Ishikawa (cell line): ENCODE results near the gene GLP1R.

ENCODE experiments used
- CEBPB ChIP-seq: IDR thresholded peaks from 2 replicates; pipeline ENCODE4 v1.6.1; 2012
- CREB1 ChIP-seq: IDR thresholded peaks from 2 replicates; pipeline ENCODE4 v1.6.1; 2012; ENCODE audit warnings: low read depth
- EGR1 ChIP-seq: IDR thresholded peaks from 2 replicates; pipeline ENCODE4 v1.6.1; 2012
- EP300 ChIP-seq: IDR thresholded peaks from 2 replicates; pipeline ENCODE4 v1.6.1; 2012; ENCODE audit warnings: borderline replicate concordance
- FOXM1 ChIP-seq: IDR thresholded peaks from 2 replicates; pipeline ENCODE4 v1.6.1; 2012; ENCODE audit warnings: low read depth, borderline replicate concordance
- NFIC ChIP-seq: IDR thresholded peaks from 2 replicates; pipeline ENCODE4 v1.6.1; 2012
- RAD21 ChIP-seq: IDR thresholded peaks from 2 replicates; pipeline ENCODE4 v1.6.1; 2012; ENCODE audit warnings: low read depth
- REST ChIP-seq: IDR thresholded peaks from 2 replicates; pipeline ENCODE4 v1.6.1; 2012; ENCODE audit warnings: low read depth, mild to moderate bottlenecking
- TAF1 ChIP-seq: IDR thresholded peaks from 2 replicates; pipeline ENCODE4 v1.6.1; 2012; ENCODE audit warnings: low read depth, mild to moderate bottlenecking
- TCF12 ChIP-seq: IDR thresholded peaks from 2 replicates; pipeline ENCODE4 v1.6.1; 2012; ENCODE audit warnings: low read depth
- TEAD4 ChIP-seq: IDR thresholded peaks from 2 replicates; pipeline ENCODE4 v1.6.1; 2012
- YY1 ChIP-seq: IDR thresholded peaks from 2 replicates; pipeline ENCODE4 v1.6.1; 2012; ENCODE audit warnings: low read depth
- ZBTB7A ChIP-seq: IDR thresholded peaks from 2 replicates; pipeline ENCODE4 v1.6.1; 2012; ENCODE audit warnings: low read depth
- TF ChIP-seq, protein P1 (sequence below): IDR thresholded peaks from 2 replicates; pipeline ENCODE4 v1.6.1; 2012
- TF ChIP-seq, protein P2 (sequence below): IDR thresholded peaks from 2 replicates; pipeline ENCODE4 v1.6.1; 2012

Gene GLP1R

DNA sequence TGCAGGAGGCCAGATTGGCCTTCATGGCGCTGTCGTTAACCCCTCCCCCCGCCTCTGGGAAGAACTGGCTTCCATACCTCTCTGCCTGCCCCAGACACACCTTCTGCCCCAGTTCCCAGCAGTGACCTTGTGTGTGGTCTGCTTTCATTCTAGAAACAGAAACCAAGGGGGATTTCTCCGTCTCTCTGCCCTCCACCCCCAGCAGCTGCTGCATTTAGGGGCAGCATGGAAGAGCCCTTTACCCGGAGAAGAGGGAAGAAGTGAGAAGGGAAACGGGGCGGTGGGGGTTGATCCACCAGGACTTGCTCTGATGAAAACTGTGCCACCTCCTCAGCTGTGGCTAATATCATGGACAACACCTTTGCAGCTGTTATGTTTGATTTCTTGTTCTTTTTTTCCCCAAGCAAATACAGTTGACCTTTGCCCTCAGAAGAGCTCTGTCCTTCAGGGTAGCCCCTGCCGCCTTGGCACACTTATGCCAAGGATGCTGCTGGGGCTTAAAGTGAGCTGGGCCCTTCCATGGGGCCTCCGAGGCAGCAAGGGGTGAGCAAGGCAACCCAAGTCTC is 6.1 kb downstream of the GLP1R start:
- TF ChIP-seq YY1 (no peak), TEAD4 (no peak), RAD21 (no peak), NFIC (no peak), REST (no peak), ZBTB7A (no peak), CREB1 (no peak), EP300 (no peak)
- TF ChIP-seq, protein P1, sequence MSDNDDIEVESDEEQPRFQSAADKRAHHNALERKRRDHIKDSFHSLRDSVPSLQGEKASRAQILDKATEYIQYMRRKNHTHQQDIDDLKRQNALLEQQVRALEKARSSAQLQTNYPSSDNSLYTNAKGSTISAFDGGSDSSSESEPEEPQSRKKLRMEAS: no peak
- TF ChIP-seq, protein P2, sequence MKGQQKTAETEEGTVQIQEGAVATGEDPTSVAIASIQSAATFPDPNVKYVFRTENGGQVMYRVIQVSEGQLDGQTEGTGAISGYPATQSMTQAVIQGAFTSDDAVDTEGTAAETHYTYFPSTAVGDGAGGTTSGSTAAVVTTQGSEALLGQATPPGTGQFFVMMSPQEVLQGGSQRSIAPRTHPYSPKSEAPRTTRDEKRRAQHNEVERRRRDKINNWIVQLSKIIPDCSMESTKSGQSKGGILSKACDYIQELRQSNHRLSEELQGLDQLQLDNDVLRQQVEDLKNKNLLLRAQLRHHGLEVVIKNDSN: no peak

GRCh38 chr6:39055661-39056060 is 7.1 kb downstream of the GLP1R start:
- TF ChIP-seq RAD21: no peak
- TF ChIP-seq REST: no peak
- TF ChIP-seq EP300: no peak
- TF ChIP-seq TEAD4: no peak

DNA sequence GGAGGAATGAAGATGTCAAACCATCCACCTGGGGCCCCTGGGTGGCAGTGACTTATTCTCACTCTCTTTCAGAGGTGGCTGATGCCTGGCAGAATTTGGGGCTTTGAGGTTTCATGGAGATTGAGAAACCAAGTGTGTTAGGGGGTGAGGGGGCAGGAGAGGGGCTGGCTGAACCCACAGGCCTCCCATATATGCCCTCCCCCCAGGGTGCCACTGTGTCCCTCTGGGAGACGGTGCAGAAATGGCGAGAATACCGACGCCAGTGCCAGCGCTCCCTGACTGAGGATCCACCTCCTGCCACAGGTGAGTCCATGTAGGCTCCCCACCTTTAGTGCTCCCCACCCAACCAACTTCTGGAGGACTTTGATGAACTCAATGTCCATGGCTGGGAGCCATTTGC is 7.6 kb downstream of the GLP1R start:
- no peak for TF ChIP-seq YY1
- TF ChIP-seq EP300: no peak
- TF ChIP-seq, protein P2: no peak
- no peak for TF ChIP-seq RAD21
- TF ChIP-seq CEBPB: no peak
- TF ChIP-seq, protein P1: no peak

DNA sequence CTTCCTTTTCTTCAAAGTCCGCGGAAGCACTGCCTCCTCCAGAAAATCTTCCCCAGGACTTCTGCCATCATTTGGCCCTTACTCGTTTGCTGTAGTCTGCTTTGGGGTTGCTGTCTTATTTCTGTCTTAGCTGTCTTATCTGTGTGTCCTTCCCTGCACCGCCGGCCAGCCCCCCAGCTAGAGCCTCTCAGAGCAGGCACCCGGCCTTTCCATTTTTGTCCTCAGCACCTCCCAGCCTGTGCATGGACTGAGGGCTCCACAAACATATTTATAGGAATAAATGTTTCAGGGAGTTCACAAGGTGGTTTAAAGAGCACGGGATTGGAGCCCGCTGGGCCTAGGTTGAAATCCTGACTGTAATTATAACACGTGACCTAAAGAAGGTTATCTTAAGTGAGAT is 8.1 kb downstream of the GLP1R start:
- no peak for TF ChIP-seq NFIC
- TF ChIP-seq EP300: no peak

- TF ChIP-seq TAF1 (no peak), ZBTB7A (no peak), EP300 (no peak), EGR1 (no peak), RAD21 (no peak), REST (no peak), CREB1 (no peak), NFIC (no peak), CEBPB (no peak), FOXM1 (no peak), TCF12 (no peak), TEAD4 (no peak), YY1 (no peak)
- TF ChIP-seq, protein P2: no peak
- TF ChIP-seq, protein P1: no peak
Observed at GRCh38 chr6:39057251-39058155, 8.9 kb downstream of the GLP1R start.
